Common myeloid progenitor, CD34-positive (primary cell): ENCODE measurements around the gene NKX2-2.

Experiments used
- CTCF ChIA-PET: fragments of 350-600 bp; sonication (Branson Sonifier 250); formaldehyde crosslinking; loops from one replicate; lab custom pipeline; 2021; ENCODE audit warnings: antibody characterized with exemption; lab: Charles Lee
- POLR2A ChIA-PET: fragments of 350-600 bp; sonication (Branson Sonifier 250); formaldehyde crosslinking; loops from one replicate; lab custom pipeline; 2021; ENCODE audit warnings: antibody characterized with exemption; lab: Charles Lee
- DNase-seq, 3 donors: peaks; one replicate each; pipeline versions ENCODE4 v3.0.0 to v3.0.0-alpha.2; 2013
- H3K27ac ChIP-seq, 2 experiments: 1 replicate in 1 of 2; 2 replicates in 1 of 2; pipeline ENCODE4 v1.7.0; 2013; ENCODE audit warnings: inconsistent platforms in 2 of 2, low read length in 2 of 2, mild to moderate bottlenecking in 2 of 2, low read depth in 1 of 2, moderate library complexity in 1 of 2; ENCODE audit not compliant: severe bottlenecking in 2 of 2, insufficient read depth in 1 of 2, poor library complexity in 1 of 2
- H3K27me3 ChIP-seq, 5 experiments: replicated peaks in 2 of 5; 1 replicate in 3 of 5; 2 replicates in 2 of 5; pipeline versions ENCODE4 v1.6.1 to v1.7.0; 2013; ENCODE audit warnings: low read length in 4 of 5, mild to moderate bottlenecking in 2 of 5, moderate library complexity in 2 of 5, inconsistent platforms in 1 of 5; ENCODE audit not compliant: insufficient read depth in 5 of 5, control insufficient read depth in 4 of 5
- H3K36me3 ChIP-seq, 4 experiments: 1 replicate in 2 of 4; 2 replicates in 2 of 4; pipeline versions ENCODE4 v1.6.1 to v1.7.0; 2013; ENCODE audit warnings: low read length in 3 of 4, control low read depth in 1 of 4, mild to moderate bottlenecking in 1 of 4; ENCODE audit not compliant: control insufficient read depth in 4 of 4, insufficient read depth in 4 of 4
- H3K4me1 ChIP-seq, 4 experiments: 1 replicate in 3 of 4; 2 replicates in 1 of 4; pipeline versions ENCODE4 v1.6.1 to v1.7.1; 2013; ENCODE audit warnings: low read length in 3 of 4, mild to moderate bottlenecking in 3 of 4, control low read depth in 1 of 4, inconsistent platforms in 1 of 4, moderate library complexity in 1 of 4; ENCODE audit not compliant: control insufficient read depth in 4 of 4, insufficient read depth in 4 of 4; ENCODE audit errors: control extremely low read depth in 1 of 4
- H3K4me3 ChIP-seq, 7 experiments: 1 replicate in 4 of 7; 2 replicates in 3 of 7; pipeline versions ENCODE4 v1.5.1 to v1.7.0; 2013; ENCODE audit warnings: mild to moderate bottlenecking in 7 of 7, low read length in 6 of 7, moderate library complexity in 6 of 7, inconsistent platforms in 2 of 7, low read depth in 2 of 7, control low read depth in 1 of 7; ENCODE audit not compliant: insufficient read depth in 4 of 7, control insufficient read depth in 1 of 7; ENCODE audit errors: extremely low read depth in 1 of 7
- H3K9me3 ChIP-seq, 5 experiments: 1 replicate in 4 of 5; 2 replicates in 1 of 5; pipeline versions ENCODE4 v1.6.1 to v1.7.1; 2013; ENCODE audit warnings: low read length in 4 of 5, mild to moderate bottlenecking in 2 of 5, inconsistent platforms in 1 of 5, low read depth in 1 of 5, moderate library complexity in 1 of 5; ENCODE audit not compliant: control insufficient read depth in 4 of 5, insufficient read depth in 2 of 5; ENCODE audit errors: control extremely low read depth in 1 of 5
- WGBS: methylation state at CpG from one replicate; pipeline ENCODE4 v1.1.5; 2013; ENCODE audit not compliant: insufficient coverage; 5-methylcytosine and 5-hydroxymethylcytosine counted together

Gene NKX2-2

GRCh38 chr20:21501184-21501583 lies 12.7 kb downstream of the NKX2-2 start:
- peaks cover 0 to 12% (median 9%) of the 10 kb centered on the region in 4 experiments for H3K4me1 ChIP-seq
- no peaks in the 10 kb centered on the region for H3K9me3 ChIP-seq
- ChIA-PET CTCF (interaction anchor here (1.5 to 5.2 kb wide), 4 partner anchors 266 to 664 kb away, joined by 4 to 39 read pairs (median 21); no protein-coding TSS in a partner anchor), POLR2A (no interaction called here)
- H3K4me3 ChIP-seq, result no peak overlapping the region
- H3K27me3 ChIP-seq, result peaks cover 8 to 86% (median 26%) of the 10 kb centered on the region in 5 experiments
- H3K36me3 ChIP-seq, result no peaks in the 10 kb centered on the region
- H3K27ac ChIP-seq, result no peak overlapping the region
- DNase-seq, result no peak
- 97% methylated on average over 11 of the region's 11 CpGs for WGBS

GRCh38 chr20:21500599-21500998 lies 13.3 kb downstream of the NKX2-2 start:
- peaks cover 8 to 81% (median 26%) of the 10 kb centered on the region in 5 experiments for H3K27me3 ChIP-seq
- no peak overlapping the region for H3K27ac ChIP-seq
- H3K4me1 ChIP-seq, result peaks cover 0 to 6% (median 3%) of the 10 kb centered on the region in 4 experiments
- no peak for DNase-seq
- no peaks in the 10 kb centered on the region for H3K36me3 ChIP-seq
- H3K4me3 ChIP-seq, result no peak overlapping the region
- H3K9me3 ChIP-seq, result no peaks in the 10 kb centered on the region
- ChIA-PET POLR2A (no interaction called here), CTCF (interaction anchor here (2.1 to 4.2 kb wide), 2 partner anchors 265 to 647 kb away, joined by 4 to 38 read pairs; no protein-coding TSS in a partner anchor)
- WGBS, result 93% methylated on average over 6 of the region's 7 CpGs

GRCh38 chr20:21499641-21500040 lies 14.2 kb downstream of the NKX2-2 start:
- ChIA-PET CTCF (interaction anchor here (0.8 kb wide), 1 partner anchor 264 kb away, joined by 3 read pairs; no protein-coding TSS in a partner anchor), POLR2A (no interaction called here)
- Histone ChIP-seq H3K27me3 (peaks cover 10 to 74% (median 21%) of the 10 kb centered on the region in 5 experiments), H3K36me3 (no peaks in the 10 kb centered on the region), H3K4me1 (no peaks in the 10 kb centered on the region), H3K27ac (no peak overlapping the region), H3K9me3 (no peaks in the 10 kb centered on the region), H3K4me3 (no peak overlapping the region)
- 65% methylated on average over 6 of the region's 7 CpGs for WGBS
- no peak for DNase-seq

GRCh38 chr20:21498635-21499034 lies 15.2 kb downstream of the NKX2-2 start:
- Histone ChIP-seq H3K27ac (no peak overlapping the region), H3K4me1 (no peaks in the 10 kb centered on the region), H3K4me3 (no peak overlapping the region), H3K27me3 (peaks cover 9 to 66% (median 18%) of the 10 kb centered on the region in 5 experiments), H3K9me3 (no peaks in the 10 kb centered on the region), H3K36me3 (no peaks in the 10 kb centered on the region)
- no peak for DNase-seq
- WGBS, result 55% methylated on average over 3 of the region's 4 CpGs
- CTCF ChIA-PET, result no interaction called here
- POLR2A ChIA-PET, result no interaction called here

DNA sequence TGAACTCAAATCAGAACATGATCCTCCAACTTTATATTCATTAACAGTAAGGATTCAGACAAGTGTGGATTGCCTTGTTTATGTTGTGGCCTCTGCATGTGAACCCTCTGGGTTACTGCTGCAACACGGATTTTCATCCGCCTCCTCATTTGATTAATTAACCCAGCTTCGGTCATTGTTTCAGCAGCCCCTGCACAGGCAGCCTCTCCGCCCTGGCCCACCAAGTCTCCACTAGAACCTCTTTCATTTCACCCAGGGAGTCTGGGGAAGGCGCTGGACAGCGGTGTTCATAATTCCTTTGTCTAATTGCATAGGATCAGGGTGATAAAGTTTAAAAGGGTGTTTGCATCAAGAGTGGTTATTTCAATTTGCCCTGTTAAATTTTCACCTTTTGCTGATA lies 15.7 kb downstream of the NKX2-2 start:
- no peak overlapping the region for H3K4me3 ChIP-seq
- peaks cover 8 to 64% (median 20%) of the 10 kb centered on the region in 5 experiments for H3K27me3 ChIP-seq
- ChIA-PET POLR2A (no interaction called here), CTCF (no interaction called here)
- H3K4me1 ChIP-seq, result no peaks in the 10 kb centered on the region
- H3K36me3 ChIP-seq, result no peaks in the 10 kb centered on the region
- H3K9me3 ChIP-seq, result no peaks in the 10 kb centered on the region
- WGBS, result 72% methylated on average over 5 of the region's 6 CpGs
- H3K27ac ChIP-seq, result no peak overlapping the region
- DNase-seq, result no peak

- no peak overlapping the region for H3K27ac ChIP-seq
- H3K27me3 ChIP-seq, result peaks cover 7 to 61% (median 24%) of the 10 kb centered on the region in 5 experiments
- no peaks in the 10 kb centered on the region for H3K4me1 ChIP-seq
- no peaks in the 10 kb centered on the region for H3K9me3 ChIP-seq
- DNase-seq, result no peak
- ChIA-PET POLR2A (no interaction called here), CTCF (interaction anchor here (1.0 to 1.7 kb wide), 2 partner anchors 9 to 31 kb away, joined by 3 to 4 read pairs; no protein-coding TSS in a partner anchor)
- no CpG with 5 or more reads among the region's 5 CpGs for WGBS
- H3K36me3 ChIP-seq, result no peaks in the 10 kb centered on the region
- H3K4me3 ChIP-seq, result no peak overlapping the region
These were observed 17.4 kb downstream of the NKX2-2 start for GRCh38 chr20:21496452-21496851.

GRCh38 chr20:21493049-21493448 lies 20.8 kb downstream of the NKX2-2 start:
- Histone ChIP-seq H3K36me3 (no peaks in the 10 kb centered on the region), H3K4me3 (no peak overlapping the region), H3K27me3 (peaks cover 7 to 54% (median 18%) of the 10 kb centered on the region in 5 experiments), H3K4me1 (no peaks in the 10 kb centered on the region), H3K9me3 (no peaks in the 10 kb centered on the region), H3K27ac (no peak overlapping the region)
- POLR2A ChIA-PET, result interaction anchor here (0.7 kb wide), 1 partner anchor 824 kb away, joined by 3 read pairs; no protein-coding TSS in a partner anchor
- WGBS, result 97% methylated on average over 4 of the region's 6 CpGs
- DNase-seq, result no peak
- CTCF ChIA-PET, result interaction anchor here (1.1 to 3.7 kb wide), 3 partner anchors 12 to 257 kb away, joined by 3 to 14 read pairs (median 5); no protein-coding TSS in a partner anchor
